Measurements from ENCODE around the gene MACROH2A2. TPM values are rescaled to one million over a fixed set of nuclear protein-coding genes. Genes with fewer than 3 reads are reported as not detected.

MACROH2A2 gene
- total and polyA plus RNA-seq, 2 experiments from 2014 or later: 11.6 to 16.2 TPM

- TF ChIP-seq, protein P1, sequence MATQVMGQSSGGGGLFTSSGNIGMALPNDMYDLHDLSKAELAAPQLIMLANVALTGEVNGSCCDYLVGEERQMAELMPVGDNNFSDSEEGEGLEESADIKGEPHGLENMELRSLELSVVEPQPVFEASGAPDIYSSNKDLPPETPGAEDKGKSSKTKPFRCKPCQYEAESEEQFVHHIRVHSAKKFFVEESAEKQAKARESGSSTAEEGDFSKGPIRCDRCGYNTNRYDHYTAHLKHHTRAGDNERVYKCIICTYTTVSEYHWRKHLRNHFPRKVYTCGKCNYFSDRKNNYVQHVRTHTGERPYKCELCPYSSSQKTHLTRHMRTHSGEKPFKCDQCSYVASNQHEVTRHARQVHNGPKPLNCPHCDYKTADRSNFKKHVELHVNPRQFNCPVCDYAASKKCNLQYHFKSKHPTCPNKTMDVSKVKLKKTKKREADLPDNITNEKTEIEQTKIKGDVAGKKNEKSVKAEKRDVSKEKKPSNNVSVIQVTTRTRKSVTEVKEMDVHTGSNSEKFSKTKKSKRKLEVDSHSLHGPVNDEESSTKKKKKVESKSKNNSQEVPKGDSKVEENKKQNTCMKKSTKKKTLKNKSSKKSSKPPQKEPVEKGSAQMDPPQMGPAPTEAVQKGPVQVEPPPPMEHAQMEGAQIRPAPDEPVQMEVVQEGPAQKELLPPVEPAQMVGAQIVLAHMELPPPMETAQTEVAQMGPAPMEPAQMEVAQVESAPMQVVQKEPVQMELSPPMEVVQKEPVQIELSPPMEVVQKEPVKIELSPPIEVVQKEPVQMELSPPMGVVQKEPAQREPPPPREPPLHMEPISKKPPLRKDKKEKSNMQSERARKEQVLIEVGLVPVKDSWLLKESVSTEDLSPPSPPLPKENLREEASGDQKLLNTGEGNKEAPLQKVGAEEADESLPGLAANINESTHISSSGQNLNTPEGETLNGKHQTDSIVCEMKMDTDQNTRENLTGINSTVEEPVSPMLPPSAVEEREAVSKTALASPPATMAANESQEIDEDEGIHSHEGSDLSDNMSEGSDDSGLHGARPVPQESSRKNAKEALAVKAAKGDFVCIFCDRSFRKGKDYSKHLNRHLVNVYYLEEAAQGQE (IDR thresholded peaks at IDR 0.05; ENCODE audit: unreplicated experiment): no peak
- TF ChIP-seq ETS1 (IDR thresholded peaks at IDR 0.05): no peak
- TF ChIP-seq ZNF114 (CRISPR knock-in tag; IDR thresholded peaks at IDR 0.05): no peak
- TF ChIP-seq POLR2AphosphoS5 (IDR thresholded peaks at IDR 0.05; ENCODE audit: low read depth): no peak
- TF ChIP-seq NANOG (IDR thresholded peaks at IDR 0.05; ENCODE audit: borderline replicate concordance): no peak
- no peak for TF ChIP-seq EZH2 (IDR thresholded peaks at IDR 0.05; ENCODE audit: low read depth, unreplicated experiment)
These were observed 16.7 kb downstream of the MACROH2A2 start (continued) for GRCh38 chr10:70069346-70069745.

DNA sequence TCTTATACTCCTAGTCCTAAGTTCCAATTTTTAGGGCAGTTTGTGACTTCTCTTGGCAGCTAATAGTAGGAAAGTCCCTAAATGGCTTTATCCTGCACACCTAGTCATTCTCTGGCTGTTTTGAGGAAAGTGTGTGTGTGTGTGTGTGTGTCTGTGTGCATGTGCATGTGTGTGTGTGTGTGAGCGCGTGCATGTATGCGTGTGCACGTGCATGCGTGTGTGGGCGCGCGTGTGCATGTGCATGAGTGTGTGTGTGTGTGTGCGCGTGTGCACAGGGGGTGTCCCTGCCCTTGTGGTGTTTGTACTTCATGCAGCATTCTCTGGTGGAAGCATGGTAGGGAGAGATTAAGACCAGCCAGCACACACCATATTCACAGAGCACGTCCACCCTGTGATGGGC lies 18.2 kb downstream of the MACROH2A2 start:
- H4K20me1 ChIP-seq (replicated peaks; ENCODE audit: insufficient read depth): no peaks in the 10 kb centered on the region; the same call in 1 of the 2 replicates
- no peaks in the 10 kb centered on the region for H3K36me3 Mint-ChIP-seq (ENCODE audit: low read depth)
- no peak overlapping the region for H3K4me2 ChIP-seq
- no peak overlapping the region for H3K27ac ChIP-seq (ENCODE audit: low read depth)
- no peak overlapping the region for H2AFZ ChIP-seq
- no peaks in the 10 kb centered on the region for H3F3A ChIP-seq (replicated peaks; ENCODE audit: low read depth)
- no peaks in the 10 kb centered on the region for H3K27me3 ChIP-seq (ENCODE audit: insufficient read depth)
- no peaks in the 10 kb centered on the region for H3K9me3 Mint-ChIP-seq
- DNase-seq (ENCODE audit: low spot score) (no peak), ATAC-seq (no peak)
- H3K4me3 Mint-ChIP-seq: no peak overlapping the region
- no peaks in the 10 kb centered on the region for H3K27me3 Mint-ChIP-seq (ENCODE audit: insufficient read depth, low read depth, poor library complexity)
- H3K4me3 ChIP-seq: no peak overlapping the region
- no peaks in the 10 kb centered on the region for H3K9me2 ChIP-seq (ENCODE audit: insufficient read depth)
- no peaks in the 10 kb centered on the region for H3K79me2 ChIP-seq (replicated peaks; ENCODE audit: insufficient read depth)
- no peak overlapping the region for H3K27ac Mint-ChIP-seq
- no peaks in the 10 kb centered on the region for H3K4me1 ChIP-seq (ENCODE audit: insufficient read depth)
- no peaks in the 10 kb centered on the region for H3K36me3 ChIP-seq (ENCODE audit: insufficient read depth)
- no peaks in the 10 kb centered on the region for H3K4me1 Mint-ChIP-seq
- TF ChIP-seq JUNB (IDR thresholded peaks at IDR 0.05; ENCODE audit: unreplicated experiment) (no peak), POLR2AphosphoS5 (IDR thresholded peaks at IDR 0.05; ENCODE audit: low read depth) (no peak), CREB1 (CRISPR knock-in tag; IDR thresholded peaks at IDR 0.05; ENCODE audit: low read depth) (no peak), ZNF462 (CRISPR knock-in tag; IDR thresholded peaks at IDR 0.05) (no peak), ETS1 (IDR thresholded peaks at IDR 0.05) (no peak), EZH2 (IDR thresholded peaks at IDR 0.05; ENCODE audit: low read depth, unreplicated experiment) (no peak)
- TF ChIP-seq, protein P1 (IDR thresholded peaks at IDR 0.05; ENCODE audit: unreplicated experiment): no peak

All from GM23338 (cell line).